ENCODE data around the gene IGFBPL1. TPM values are rescaled to one million over a fixed set of nuclear protein-coding genes. Genes with fewer than 3 reads are reported as not detected.

IGFBPL1 gene
- total and polyA plus RNA-seq, 12 donors = not detected

DNA sequence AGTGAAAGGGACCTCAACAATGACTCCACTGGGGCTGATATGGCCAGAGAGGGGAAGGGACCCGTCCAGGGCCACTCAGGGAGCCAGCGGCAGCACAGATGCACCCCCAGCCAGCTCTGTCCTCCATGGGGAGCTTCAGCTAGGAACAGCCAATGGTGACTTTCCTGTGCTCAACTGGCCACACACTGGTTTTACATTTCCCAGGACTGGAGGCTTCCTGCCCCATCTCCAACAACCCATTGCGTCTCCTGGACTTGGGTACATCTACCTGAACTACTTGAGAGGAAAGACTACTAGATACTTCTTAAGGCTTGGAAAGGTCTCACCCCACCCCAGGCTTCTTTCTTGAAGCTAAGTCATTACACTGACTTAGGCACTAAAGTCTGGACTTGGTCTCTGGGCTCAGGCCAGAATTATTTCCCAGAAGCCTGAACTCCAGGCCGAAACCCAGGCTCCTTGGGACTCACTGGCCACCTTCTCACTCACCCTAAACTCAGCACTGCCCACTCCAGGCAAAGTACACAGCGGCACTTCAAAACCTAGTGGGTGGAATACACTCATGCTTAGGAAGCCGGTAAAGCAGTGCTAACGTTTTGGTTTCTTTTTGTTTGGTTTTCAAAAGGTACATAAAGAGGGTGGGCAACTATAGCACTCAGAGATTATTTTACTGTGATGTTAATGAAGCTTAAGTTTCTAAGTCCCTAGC, 1.5 kb downstream of the IGFBPL1 start:
- Histone ChIP-seq H3K9me3 (no peaks in the 10 kb centered on the region), H3K27ac (no peak overlapping the region), H3K4me1 (peaks cover 0 to 6% (median 0%) of the 10 kb centered on the region in 9 donors), H3K4me3 (no peak overlapping the region), H3K36me3 (no peaks in the 10 kb centered on the region), H3K27me3 (peaks cover 0 to 67% (median 57%) of the 10 kb centered on the region in 7 donors)
- no peak for TF ChIP-seq CTCF (IDR thresholded peaks at IDR 0.05)
- DNase-seq (no peak), ATAC-seq (no peak)
- 83 to 84% methylated on average over 7 of the region's 7 CpGs for WGBS, 2 donors
- intact Hi-C loops (cut with DNase I) = no loop called here

DNA sequence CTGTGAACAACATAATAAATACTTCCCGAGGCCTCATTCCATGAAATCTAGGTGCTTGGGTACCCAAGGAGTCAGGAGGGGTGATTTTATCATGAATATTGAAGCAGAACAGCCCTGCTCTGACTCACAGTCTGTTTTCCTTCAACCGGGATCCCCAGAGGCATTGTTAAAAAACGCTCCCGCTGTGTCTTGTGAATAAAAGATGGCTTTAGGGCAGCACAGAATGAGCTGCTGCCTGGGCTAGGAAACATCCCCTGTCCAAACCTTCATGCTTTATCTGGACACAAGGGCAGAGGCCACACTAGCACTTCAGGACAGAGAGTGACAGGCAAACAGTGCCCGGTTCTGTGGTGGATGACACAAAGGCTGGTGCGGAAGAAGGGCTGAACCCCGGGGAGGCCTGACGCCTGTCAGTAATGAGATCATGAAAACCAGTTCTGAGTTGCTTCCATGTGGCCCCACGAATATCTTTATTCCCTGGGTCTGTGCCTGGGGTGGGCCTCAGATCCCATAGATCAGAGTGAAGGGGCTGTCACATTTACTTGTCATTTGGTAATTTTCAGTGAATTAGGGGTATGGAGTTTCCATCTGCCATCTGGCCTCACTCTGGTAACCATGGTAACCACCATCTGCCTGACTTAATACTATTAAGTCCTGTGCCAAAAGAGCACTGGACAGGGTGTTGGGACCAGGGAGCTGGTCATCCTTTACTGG, 2.6 kb downstream of the IGFBPL1 start:
- no peak for DNase-seq
- 51 to 59% methylated on average over 9 of the region's 9 CpGs for WGBS, 2 donors
- H3K4me1 ChIP-seq = peaks cover 0 to 6% (median 0%) of the 10 kb centered on the region in 9 donors
- no peak for TF ChIP-seq CTCF (IDR thresholded peaks at IDR 0.05)
- H3K4me3 ChIP-seq = no peak overlapping the region
- peaks cover 0 to 58% (median 49%) of the 10 kb centered on the region in 7 donors for H3K27me3 ChIP-seq
- no peaks in the 10 kb centered on the region for H3K9me3 ChIP-seq
- intact Hi-C loops (cut with DNase I) = no loop called here
- no peaks in the 10 kb centered on the region for H3K36me3 ChIP-seq
- ATAC-seq = no peak
- H3K27ac ChIP-seq = no peak overlapping the region

DNA sequence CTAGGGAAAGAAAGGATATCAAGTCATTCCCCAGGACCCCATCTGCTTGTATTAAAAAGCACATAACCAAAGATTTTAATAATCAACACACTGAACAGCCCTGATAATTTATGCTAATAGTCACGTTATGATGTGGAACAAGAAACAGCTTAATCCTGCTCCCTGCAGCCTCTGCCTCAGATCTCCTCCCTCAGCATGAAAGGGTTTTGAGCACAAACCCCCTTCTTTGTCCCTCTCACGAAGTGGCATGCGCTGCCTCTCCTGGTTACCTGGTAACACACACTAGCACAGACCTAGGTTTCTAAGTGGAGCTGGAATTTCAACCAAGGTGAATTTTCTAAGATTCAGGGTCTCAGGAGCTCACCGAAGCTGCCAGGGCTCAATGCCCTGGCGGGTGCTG, 5.1 kb downstream of the IGFBPL1 start:
- WGBS, 2 donors = 72 to 77% methylated on average over 5 of the region's 5 CpGs
- Histone ChIP-seq H3K4me3 (no peak overlapping the region), H3K27me3 (peaks cover 0 to 53% (median 36%) of the 10 kb centered on the region in 7 donors), H3K9me3 (no peaks in the 10 kb centered on the region), H3K4me1 (peaks cover 0 to 3% (median 0%) of the 10 kb centered on the region in 9 donors), H3K27ac (no peak overlapping the region), H3K36me3 (no peaks in the 10 kb centered on the region)
- ATAC-seq = no peak
- no peak for DNase-seq
- intact Hi-C loops (cut with DNase I) = loop anchor here in 2 of 10 donors (10.0 kb wide), 2 partner anchors 64 to 306 kb away; partner anchors contain the start of gene FAM240B (in 1 of the 2)
- no peak for TF ChIP-seq CTCF (IDR thresholded peaks at IDR 0.05)

DNA sequence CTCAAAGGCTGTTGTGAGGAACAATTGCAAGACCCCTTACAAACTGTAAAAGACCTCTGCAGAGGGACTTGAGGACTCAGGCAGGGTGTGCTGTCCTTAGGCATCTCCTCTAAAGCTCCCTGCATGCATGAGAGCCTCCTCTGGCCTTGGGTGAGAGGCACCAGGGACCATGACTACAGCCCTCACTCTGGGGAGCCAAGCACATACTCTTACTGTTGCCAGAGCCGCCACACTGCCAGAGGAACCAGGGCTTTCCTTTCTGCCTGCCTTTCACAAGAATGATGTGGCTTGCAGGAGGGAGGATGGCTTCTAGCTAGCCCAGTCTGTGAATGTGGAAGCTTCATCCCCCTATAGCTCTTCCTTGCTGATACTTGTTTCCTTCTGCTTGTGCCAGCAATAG, 5.9 kb downstream of the IGFBPL1 start:
- H3K27me3 ChIP-seq = peaks cover 0 to 54% (median 35%) of the 10 kb centered on the region in 7 donors
- intact Hi-C loops (cut with DNase I) = loop anchor here in 2 of 10 donors (10.0 kb wide), 2 partner anchors 64 to 306 kb away; partner anchors contain the start of gene FAM240B (in 1 of the 2)
- no peak for TF ChIP-seq CTCF (IDR thresholded peaks at IDR 0.05)
- no peak overlapping the region for H3K4me3 ChIP-seq
- H3K36me3 ChIP-seq = no peaks in the 10 kb centered on the region
- H3K4me1 ChIP-seq = no peaks in the 10 kb centered on the region
- H3K9me3 ChIP-seq = no peaks in the 10 kb centered on the region
- no peak overlapping the region for H3K27ac ChIP-seq
- 86 to 90% methylated on average over 1 of the region's 1 CpG for WGBS, 2 donors
- ATAC-seq = no peak
- DNase-seq = no peak
